Esophagus muscularis mucosa (tissue), 4 donors: ENCODE measurements around the gene RET. TPM values are rescaled to one million over a fixed set of nuclear protein-coding genes. Genes with fewer than 3 reads are reported as not detected.

ENCODE experiments used
- DNase-seq: peaks from one replicate; pipeline ENCODE4 v3.0.0-alpha.2; 2017; ENCODE audit errors: extremely low spot score
- H3K27ac ChIP-seq, 4 donors: fragments of 200-600 bp; sonication (generic); replicated peaks in 1 of 4; 1 replicate in 3 of 4; 2 replicates in 1 of 4; pipeline ENCODE4 v1.5.1; 2016 to 2019; ENCODE audit warnings: mild to moderate bottlenecking in 1 of 4
- H3K27me3 ChIP-seq, 4 donors: fragments of 200-600 bp; sonication (generic); one replicate each; pipeline versions ENCODE4 v1.5.1 to v1.6.0; 2016 to 2019
- H3K36me3 ChIP-seq, 4 donors: fragments of 200-600 bp; sonication (generic); one replicate each; pipeline ENCODE4 v1.5.1; 2016 to 2019
- H3K4me1 ChIP-seq, 4 donors: fragments of 200-600 bp; sonication (generic); one replicate each; pipeline ENCODE4 v1.5.1; 2016 to 2019
- H3K4me3 ChIP-seq, 4 donors: fragments of 200-600 bp; sonication (generic); 1 replicate in 2 of 4; 2 replicates in 2 of 4; pipeline ENCODE4 v1.5.1; 2016 to 2019; ENCODE audit warnings: mild to moderate bottlenecking in 4 of 4, moderate library complexity in 1 of 4
- H3K9me3 ChIP-seq, 4 donors: fragments of 200-600 bp; sonication (generic); 1 replicate in 3 of 4; 2 replicates in 1 of 4; pipeline ENCODE4 v1.5.1; 2016 to 2019
- CTCF ChIP-seq, 3 experiments: fragments of 200-600 bp in 2 of 3; fragments of 450-650 bp in 1 of 3; sonication (generic) in 2 of 3; IDR thresholded peaks; one replicate each; pipeline ENCODE4 v1.5.1; 2017 to 2019; ENCODE audit warnings: antibody characterized with exemption in 3 of 3, mild to moderate bottlenecking in 2 of 3, moderate library complexity in 1 of 3
- EP300 ChIP-seq: sonication (generic); formaldehyde crosslinking; IDR thresholded peaks from one replicate; pipeline ENCODE4 v1.6.1; 2017; ENCODE audit warnings: antibody characterized with exemption
- POLR2A ChIP-seq: fragments of 450-650 bp; IDR thresholded peaks from one replicate; pipeline ENCODE4 v1.6.1; 2017; ENCODE audit warnings: antibody characterized with exemption, moderate library complexity, mild to moderate bottlenecking, low read depth
- POLR2AphosphoS5 ChIP-seq, 2 donors: sonication (generic); formaldehyde crosslinking; IDR thresholded peaks; one replicate each; pipeline ENCODE4 v1.6.1; 2017; ENCODE audit warnings: antibody characterized with exemption in 2 of 2
- WGBS: methylation state at CpG from one replicate; pipeline ENCODE4 v1.1.5; 2018; 5-methylcytosine and 5-hydroxymethylcytosine counted together
- intact Hi-C: fragments of 100-400 bp; cut with DNase I; formaldehyde crosslinking; loops from one replicate; pipeline ENCODE4 v1.15.1; 2023
- total RNA-seq, 4 donors: library from RNA; depleted of rRNA; stranded (reverse); fragments of >200 nt; gene quantifications; one replicate each; pipeline versions ENCODE4 v1.1.0 to v1.2.1, GENCODE V29; 2016

RET gene
- total RNA-seq, 4 donors from 2014 or later = 1.7 to 4.0 (median 3.0) TPM

- intact Hi-C loops = no loop called here
- no peaks in the 10 kb centered on the region for H3K27me3 ChIP-seq
- no peak overlapping the region for H3K4me3 ChIP-seq
- no peaks in the 10 kb centered on the region for H3K9me3 ChIP-seq
- H3K36me3 ChIP-seq = no peaks in the 10 kb centered on the region
- H3K4me1 ChIP-seq = peaks cover 0 to 10% (median 2%) of the 10 kb centered on the region in 4 donors
- DNase-seq = no peak
- 91% methylated on average over 7 of the region's 7 CpGs for WGBS
- TF ChIP-seq POLR2AphosphoS5 (IDR thresholded peaks at IDR 0.05) (no peak), EP300 (no peak), CTCF (IDR thresholded peaks at IDR 0.05) (no peak), POLR2A (no peak)
- H3K27ac ChIP-seq = no peak overlapping the region
These were observed 35.7 kb downstream of the RET start for GRCh38 chr10:43112608-43112961.

- whole genome bisulfite sequencing = 75% methylated on average over 9 of the region's 16 CpGs
- no peak for DNase-seq
- Histone ChIP-seq H3K9me3 (no peaks in the 10 kb centered on the region), H3K36me3 (no peaks in the 10 kb centered on the region), H3K27ac (no peak overlapping the region), H3K4me1 (peaks cover 0 to 10% (median 2%) of the 10 kb centered on the region in 4 donors), H3K4me3 (no peak overlapping the region), H3K27me3 (no peaks in the 10 kb centered on the region)
- TF ChIP-seq EP300 (no peak), POLR2A (no peak), CTCF (IDR thresholded peaks at IDR 0.05) (no peak), POLR2AphosphoS5 (IDR thresholded peaks at IDR 0.05) (no peak)
- intact Hi-C loops = no loop called here
These were observed 36.6 kb downstream of the RET start for GRCh38 chr10:43113201-43114087.

GRCh38 chr10:43114088-43114742 lies 37.3 kb downstream of the RET start:
- no peak for DNase-seq
- H3K27ac ChIP-seq = no peak overlapping the region
- no peak for TF ChIP-seq CTCF (IDR thresholded peaks at IDR 0.05)
- 92% methylated on average over 24 of the region's 24 CpGs for WGBS
- peaks cover 0 to 10% (median 2%) of the 10 kb centered on the region in 4 donors for H3K4me1 ChIP-seq
- intact Hi-C loops = no loop called here
- H3K4me3 ChIP-seq = no peak overlapping the region
- H3K36me3 ChIP-seq = no peaks in the 10 kb centered on the region
- H3K9me3 ChIP-seq = no peaks in the 10 kb centered on the region
- no peaks in the 10 kb centered on the region for H3K27me3 ChIP-seq

GRCh38 chr10:43114743-43115611 lies 38.1 kb downstream of the RET start:
- 83% methylated on average over 8 of the region's 17 CpGs for WGBS
- Histone ChIP-seq H3K36me3 (no peaks in the 10 kb centered on the region), H3K9me3 (no peaks in the 10 kb centered on the region), H3K27me3 (no peaks in the 10 kb centered on the region), H3K4me1 (peaks cover 0 to 10% (median 2%) of the 10 kb centered on the region in 4 donors), H3K27ac (no peak overlapping the region), H3K4me3 (no peak overlapping the region)
- DNase-seq = no peak
- TF ChIP-seq EP300 (no peak), POLR2AphosphoS5 (IDR thresholded peaks at IDR 0.05) (no peak), POLR2A (no peak), CTCF (IDR thresholded peaks at IDR 0.05) (no peak)
- intact Hi-C loops = no loop called here
